Subcutaneous adipose tissue (tissue), 4 donors: ENCODE measurements around the gene DDX24. TPM values are rescaled to one million over a fixed set of nuclear protein-coding genes. Genes with fewer than 3 reads are reported as not detected.

Experiments used
- total RNA-seq, 4 donors: library from RNA; depleted of rRNA; stranded (reverse); fragments of >200 nt; gene quantifications; one replicate each; pipeline ENCODE4 v1.1.0, GENCODE V29; 2016
- TF ChIP-seq, protein P1 (sequence below): fragments of 450-650 bp; IDR thresholded peaks from one replicate; pipeline ENCODE4 v1.5.1; 2016; ENCODE audit warnings: low read depth, mild to moderate bottlenecking, control low read depth, antibody characterized with exemption, moderate library complexity

The DDX24 gene
- total RNA-seq: 100 to 1,000 TPM; 119 to 133 (median 126) TPM

GRCh38 chr14:94080621-94081385 is at the start of gene DDX24, which contains the start of gene IFI27L1:
DDX24 (minus strand) TSS chr14:94081202; CDS start chr14:94079742, 1,460 bp downstream.
IFI27L1 (plus strand) TSS chr14:94081310; CDS start chr14:94096938, 15,628 bp downstream.
- TF ChIP-seq, protein P1, sequence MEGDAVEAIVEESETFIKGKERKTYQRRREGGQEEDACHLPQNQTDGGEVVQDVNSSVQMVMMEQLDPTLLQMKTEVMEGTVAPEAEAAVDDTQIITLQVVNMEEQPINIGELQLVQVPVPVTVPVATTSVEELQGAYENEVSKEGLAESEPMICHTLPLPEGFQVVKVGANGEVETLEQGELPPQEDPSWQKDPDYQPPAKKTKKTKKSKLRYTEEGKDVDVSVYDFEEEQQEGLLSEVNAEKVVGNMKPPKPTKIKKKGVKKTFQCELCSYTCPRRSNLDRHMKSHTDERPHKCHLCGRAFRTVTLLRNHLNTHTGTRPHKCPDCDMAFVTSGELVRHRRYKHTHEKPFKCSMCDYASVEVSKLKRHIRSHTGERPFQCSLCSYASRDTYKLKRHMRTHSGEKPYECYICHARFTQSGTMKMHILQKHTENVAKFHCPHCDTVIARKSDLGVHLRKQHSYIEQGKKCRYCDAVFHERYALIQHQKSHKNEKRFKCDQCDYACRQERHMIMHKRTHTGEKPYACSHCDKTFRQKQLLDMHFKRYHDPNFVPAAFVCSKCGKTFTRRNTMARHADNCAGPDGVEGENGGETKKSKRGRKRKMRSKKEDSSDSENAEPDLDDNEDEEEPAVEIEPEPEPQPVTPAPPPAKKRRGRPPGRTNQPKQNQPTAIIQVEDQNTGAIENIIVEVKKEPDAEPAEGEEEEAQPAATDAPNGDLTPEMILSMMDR: no peak

DNA sequence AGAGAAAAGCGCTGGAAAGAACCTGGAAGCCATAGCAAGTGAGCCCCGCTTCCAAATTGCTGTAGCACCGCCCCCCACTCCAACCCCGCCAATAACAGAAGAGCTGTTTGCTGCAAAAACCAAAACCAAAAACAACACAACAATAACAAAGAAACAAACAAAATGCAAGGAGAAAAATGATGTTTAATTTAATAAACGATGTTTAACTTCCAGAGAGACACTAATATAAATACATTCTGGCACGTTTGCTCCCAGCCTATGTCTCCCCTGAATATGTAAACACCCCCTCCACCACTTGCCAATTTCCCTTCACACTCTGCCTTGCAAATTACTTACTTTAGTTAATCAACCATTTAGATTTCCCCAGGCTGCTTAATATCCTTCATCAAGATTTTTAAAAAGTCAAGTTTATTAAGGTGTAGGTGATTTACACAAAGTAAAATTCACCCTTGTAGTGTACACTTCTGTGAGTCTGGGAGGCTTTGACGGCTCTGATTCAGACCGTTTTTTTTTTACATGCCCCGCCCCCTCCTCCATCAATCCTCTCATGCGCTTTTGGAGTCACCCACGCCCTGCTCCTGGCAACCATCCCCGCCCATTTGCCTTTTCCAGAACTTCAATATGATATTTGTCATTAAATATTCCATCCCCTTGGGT is 48.9 kb upstream of the DDX24 start:
- TF ChIP-seq, protein P1: no peak

GRCh38 chr14:94129111-94129757 is 48.2 kb upstream of the DDX24 start, which contains the start of gene IFI27L2:
IFI27L2 (minus strand) TSS chr14:94129604; CDS start chr14:94129564, 40 bp downstream.
- TF ChIP-seq, protein P1: no peak

DNA sequence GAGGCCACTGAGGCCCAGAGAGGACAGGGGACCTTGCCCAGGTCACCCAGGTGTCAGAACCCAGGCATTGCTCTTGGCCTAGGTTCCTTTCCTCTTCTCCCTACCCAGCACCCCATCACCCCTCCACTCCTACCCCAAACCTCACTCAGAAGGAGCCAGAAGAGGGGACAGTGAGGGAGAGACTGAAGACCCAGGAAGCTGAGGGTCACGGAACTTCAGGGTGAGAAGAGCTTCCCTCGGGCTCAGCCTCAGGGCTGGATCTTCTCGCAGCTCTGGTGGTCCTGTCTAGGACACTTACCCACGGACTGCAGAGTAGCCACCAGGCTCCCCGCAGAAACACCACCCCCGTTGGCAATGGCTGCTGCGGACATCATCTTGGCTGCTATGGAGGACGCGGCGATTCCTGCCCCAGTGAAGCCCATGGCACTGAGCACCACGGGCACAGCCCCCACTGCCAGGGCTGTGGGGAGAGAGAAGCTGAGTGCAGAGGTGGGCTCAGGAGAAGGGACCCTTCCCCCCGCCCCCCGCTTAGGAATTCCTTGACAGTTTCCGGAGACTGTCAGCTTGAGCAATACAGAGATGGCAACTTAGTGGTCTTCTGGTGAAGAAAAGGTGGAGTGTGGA is 47.3 kb upstream of the DDX24 start:
- TF ChIP-seq, protein P1: no peak

DNA sequence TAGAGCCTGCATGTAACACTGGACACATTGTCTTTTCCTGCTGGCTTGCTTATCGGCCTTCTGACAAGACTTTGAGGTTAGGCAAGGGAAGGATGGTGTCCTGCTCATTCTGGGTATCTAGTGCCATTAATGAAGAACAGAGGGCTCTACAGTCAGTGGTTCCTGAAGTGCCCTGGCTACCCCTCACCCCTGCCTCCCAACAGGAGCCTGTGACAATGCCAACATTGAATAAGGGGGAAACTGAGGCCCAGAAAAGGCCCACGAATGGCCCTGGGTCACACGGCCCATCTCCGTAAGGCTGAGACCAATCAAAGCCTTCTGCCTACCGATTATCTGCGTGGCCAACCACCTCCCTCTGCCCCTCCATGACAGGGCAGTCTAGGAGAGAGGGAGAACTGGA is 46.3 kb upstream of the DDX24 start:
- TF ChIP-seq, protein P1: no peak

- TF ChIP-seq, protein P1: no peak
Measured at GRCh38 chr14:94126800-94127199, 45.8 kb upstream of the DDX24 start.

- TF ChIP-seq, protein P1: no peak
Measured at GRCh38 chr14:94126419-94126677, 45.3 kb upstream of the DDX24 start.
